Measurements from ENCODE around the gene TMEM255A.

TMEM255A gene

GRCh38 chrX:120271218-120271617 is 40.0 kb downstream of the TMEM255A start:
- no peak for DNase-seq
- Mint-ChIP-seq H3K27me3 (ENCODE audit: low read depth, poor library complexity) (peaks cover 2% of the 10 kb centered on the region), H3K9me3 (peaks cover 38% of the 10 kb centered on the region), H3K36me3 (ENCODE audit: low read depth) (no peaks in the 10 kb centered on the region), H3K27ac (no peak overlapping the region), H3K4me1 (peaks cover 6% of the 10 kb centered on the region), H3K4me3 (no peak overlapping the region)
- TF ChIP-seq CTCF (IDR thresholded peaks at IDR 0.05) = no peak

GRCh38 chrX:120270567-120270966 is 40.7 kb downstream of the TMEM255A start:
- no peak for DNase-seq
- Mint-ChIP-seq H3K36me3 (ENCODE audit: low read depth) (no peaks in the 10 kb centered on the region), H3K27me3 (ENCODE audit: low read depth, poor library complexity) (peaks cover 2% of the 10 kb centered on the region), H3K9me3 (peaks cover 38% of the 10 kb centered on the region), H3K27ac (no peak overlapping the region), H3K4me3 (no peak overlapping the region), H3K4me1 (peaks cover 6% of the 10 kb centered on the region)
- no peak for TF ChIP-seq CTCF (IDR thresholded peaks at IDR 0.05)

- Mint-ChIP-seq H3K36me3 (ENCODE audit: low read depth) (no peaks in the 10 kb centered on the region), H3K4me3 (no peak overlapping the region)
- no peak for TF ChIP-seq CTCF (IDR thresholded peaks at IDR 0.05)
Measured at GRCh38 chrX:120269373-120270035, 41.8 kb downstream of the TMEM255A start.

GRCh38 chrX:120264341-120264740 is 46.9 kb downstream of the TMEM255A start:
- peaks cover 24% of the 10 kb centered on the region for H3K9me3 Mint-ChIP-seq
- H3K4me3 Mint-ChIP-seq = no peak overlapping the region
- DNase-seq = no peak
- H3K36me3 Mint-ChIP-seq (ENCODE audit: low read depth) = no peaks in the 10 kb centered on the region
- no peak overlapping the region for H3K27ac Mint-ChIP-seq
- no peaks in the 10 kb centered on the region for H3K4me1 Mint-ChIP-seq
- H3K27me3 Mint-ChIP-seq (ENCODE audit: low read depth, poor library complexity) = no peaks in the 10 kb centered on the region
- no peak for TF ChIP-seq CTCF (IDR thresholded peaks at IDR 0.05)

More at GRCh38 chrX:120269373-120270035, 41.8 kb downstream of the TMEM255A start:
- H3K4me1 Mint-ChIP-seq = no peaks in the 10 kb centered on the region
- peaks cover 2% of the 10 kb centered on the region for H3K27me3 Mint-ChIP-seq (ENCODE audit: low read depth, poor library complexity)
- H3K27ac Mint-ChIP-seq = no peak overlapping the region
- no peak for DNase-seq
- H3K9me3 Mint-ChIP-seq = peaks cover 42% of the 10 kb centered on the region

- Mint-ChIP-seq H3K9me3 (peaks cover 28% of the 10 kb centered on the region), H3K4me1 (no peaks in the 10 kb centered on the region), H3K4me3 (no peak overlapping the region), H3K36me3 (ENCODE audit: low read depth) (no peaks in the 10 kb centered on the region), H3K27ac (no peak overlapping the region), H3K27me3 (ENCODE audit: low read depth, poor library complexity) (no peaks in the 10 kb centered on the region)
- no peak for TF ChIP-seq CTCF (IDR thresholded peaks at IDR 0.05)
- no peak for DNase-seq
Measured at GRCh38 chrX:120262859-120263708, 48.2 kb downstream of the TMEM255A start.
